Nephron (organoid): Measurements from ENCODE around the gene GMDS.

Source experiments
- H3K27ac Mint-ChIP-seq, 3 experiments: 2 replicates each; pipeline ENCODE4 v1.8.0; 2020; ENCODE audit warnings: mixed read lengths in 3 of 3, mild to moderate bottlenecking in 2 of 3, moderate library complexity in 1 of 3
- H3K27me3 Mint-ChIP-seq: 2 replicates; pipeline ENCODE4 v1.8.0; 2021; ENCODE audit warnings: low read depth, mild to moderate bottlenecking, moderate library complexity, mixed read lengths
- H3K36me3 Mint-ChIP-seq: 2 replicates; pipeline ENCODE4 v1.8.0; 2020; ENCODE audit warnings: low read depth, mixed read lengths
- H3K4me1 Mint-ChIP-seq: 2 replicates; pipeline ENCODE4 v1.8.0; 2020; ENCODE audit warnings: mixed read lengths
- H3K4me3 Mint-ChIP-seq, 3 experiments: 2 replicates each; pipeline ENCODE4 v1.8.0; 2020; ENCODE audit warnings: mild to moderate bottlenecking in 3 of 3, mixed read lengths in 3 of 3, moderate library complexity in 2 of 3
- H3K9me3 Mint-ChIP-seq: 2 replicates; pipeline ENCODE4 v1.8.0; 2020; ENCODE audit warnings: mixed read lengths
- CTCF ChIP-seq, 3 experiments: fragments of 200-600 bp; sonication (generic); IDR thresholded peaks; one replicate each; pipeline ENCODE4 v1.5.0; 2021; ENCODE audit warnings: antibody characterized with exemption in 3 of 3; ENCODE audit not compliant: unreplicated experiment in 3 of 3

Gene GMDS

GRCh38 chr6:1587977-1588376 lies 657.4 kb downstream of the GMDS start:
- H3K27me3 Mint-ChIP-seq, result peaks cover 7% of the 10 kb centered on the region
- TF ChIP-seq CTCF (IDR thresholded peaks at IDR 0.05; ENCODE audit: unreplicated experiment in 3 of 3), result no peak
- H3K9me3 Mint-ChIP-seq, result peaks cover 15% of the 10 kb centered on the region
- H3K27ac Mint-ChIP-seq, result no peak overlapping the region
- no peaks in the 10 kb centered on the region for H3K36me3 Mint-ChIP-seq
- no peaks in the 10 kb centered on the region for H3K4me1 Mint-ChIP-seq
- H3K4me3 Mint-ChIP-seq, result no peak overlapping the region

- Mint-ChIP-seq H3K9me3 (peaks cover 15% of the 10 kb centered on the region), H3K36me3 (no peaks in the 10 kb centered on the region), H3K27ac (no peak overlapping the region), H3K27me3 (peaks cover 4% of the 10 kb centered on the region), H3K4me1 (no peaks in the 10 kb centered on the region), H3K4me3 (no peak overlapping the region)
- no peak for TF ChIP-seq CTCF (IDR thresholded peaks at IDR 0.05; ENCODE audit: unreplicated experiment in 3 of 3)
Observed at GRCh38 chr6:1587546-1587945, 657.9 kb downstream of the GMDS start.

- Mint-ChIP-seq H3K36me3 (no peaks in the 10 kb centered on the region), H3K4me1 (no peaks in the 10 kb centered on the region), H3K9me3 (peaks cover 15% of the 10 kb centered on the region), H3K27ac (no peak overlapping the region), H3K27me3 (peaks cover 4% of the 10 kb centered on the region), H3K4me3 (no peak overlapping the region)
- TF ChIP-seq CTCF (IDR thresholded peaks at IDR 0.05; ENCODE audit: unreplicated experiment in 3 of 3), result no peak
Observed at GRCh38 chr6:1586861-1587450, 658.4 kb downstream of the GMDS start.

- no peak overlapping the region for H3K27ac Mint-ChIP-seq
- TF ChIP-seq CTCF (IDR thresholded peaks at IDR 0.05; ENCODE audit: unreplicated experiment in 3 of 3), result no peak
- peaks cover 17% of the 10 kb centered on the region for H3K9me3 Mint-ChIP-seq
- peaks cover 4% of the 10 kb centered on the region for H3K27me3 Mint-ChIP-seq
- H3K4me3 Mint-ChIP-seq, result no peak overlapping the region
- no peaks in the 10 kb centered on the region for H3K4me1 Mint-ChIP-seq
- no peaks in the 10 kb centered on the region for H3K36me3 Mint-ChIP-seq
Observed at GRCh38 chr6:1586256-1586655, 659.1 kb downstream of the GMDS start.

GRCh38 chr6:1585669-1586049 lies 659.7 kb downstream of the GMDS start:
- Mint-ChIP-seq H3K4me1 (no peaks in the 10 kb centered on the region), H3K4me3 (no peak overlapping the region)
- no peak for TF ChIP-seq CTCF (IDR thresholded peaks at IDR 0.05; ENCODE audit: unreplicated experiment in 3 of 3)

GRCh38 chr6:1584996-1585668 lies 660.3 kb downstream of the GMDS start:
- no peak overlapping the region for H3K27ac Mint-ChIP-seq
- TF ChIP-seq CTCF (IDR thresholded peaks at IDR 0.05; ENCODE audit: unreplicated experiment in 3 of 3), result no peak
- no peaks in the 10 kb centered on the region for H3K36me3 Mint-ChIP-seq
- no peak overlapping the region for H3K4me3 Mint-ChIP-seq
- H3K4me1 Mint-ChIP-seq, result peaks cover 1% of the 10 kb centered on the region
- H3K9me3 Mint-ChIP-seq, result peaks cover 17% of the 10 kb centered on the region
- H3K27me3 Mint-ChIP-seq, result peaks cover 6% of the 10 kb centered on the region

More at GRCh38 chr6:1585669-1586049, 659.7 kb downstream of the GMDS start:
- no peak overlapping the region for H3K27ac Mint-ChIP-seq
- peaks cover 4% of the 10 kb centered on the region for H3K27me3 Mint-ChIP-seq
- peaks cover 17% of the 10 kb centered on the region for H3K9me3 Mint-ChIP-seq
- no peaks in the 10 kb centered on the region for H3K36me3 Mint-ChIP-seq
